Testis (tissue), 3 donors: ENCODE data around the gene UBAC1. TPM values are rescaled to one million over a fixed set of nuclear protein-coding genes. Genes with fewer than 3 reads are reported as not detected.

Experiments used
- DNase-seq: peaks from one replicate; pipeline ENCODE4 v3.0.0-alpha.2; 2019
- H3K27ac ChIP-seq, 2 donors: fragments of 200-600 bp; sonication (generic); one replicate each; pipeline ENCODE4 v1.5.1; 2019
- H3K27me3 ChIP-seq: fragments of 200-600 bp; sonication (generic); one replicate; pipeline ENCODE4 v1.5.1; 2019
- H3K36me3 ChIP-seq: fragments of 200-600 bp; sonication (generic); one replicate; pipeline ENCODE4 v1.5.1; 2017; ENCODE audit warnings: low read depth; ENCODE audit errors: missing control alignments
- H3K4me1 ChIP-seq: fragments of 200-600 bp; sonication (generic); one replicate; pipeline ENCODE4 v1.5.1; 2019
- H3K4me3 ChIP-seq, 2 donors: fragments of 200-600 bp; sonication (generic); one replicate each; pipeline ENCODE4 v1.5.1; 2017 to 2019
- H3K9me3 ChIP-seq: fragments of 200-600 bp; sonication (generic); one replicate; pipeline ENCODE4 v1.5.1; 2017
- CTCF ChIP-seq, 3 experiments: fragments of 450-650 bp in 2 of 3; fragments of 200-600 bp in 1 of 3; sonication (generic) in 1 of 3; IDR thresholded peaks; one replicate each; pipeline ENCODE4 v1.5.1; 2016 to 2019; ENCODE audit warnings: antibody characterized with exemption in 3 of 3, mild to moderate bottlenecking in 2 of 3, moderate library complexity in 1 of 3
- POLR2A ChIP-seq: fragments of 450-650 bp; IDR thresholded peaks from one replicate; pipeline ENCODE4 v1.6.1; 2017; ENCODE audit warnings: antibody characterized with exemption, mild to moderate bottlenecking, moderate library complexity
- WGBS, 2 donors: methylation state at CpG; one replicate each; pipeline ENCODE4 v1.1.5; 2018; 5-methylcytosine and 5-hydroxymethylcytosine counted together
- intact Hi-C: fragments of 100-400 bp; cut with DNase I; formaldehyde crosslinking; loops from one replicate; pipeline ENCODE4 v1.15.1; 2023; ENCODE audit warnings: low total_unique reads
- polyA plus RNA-seq: library from polyadenylated mRNA; stranded (reverse); fragments of 350-450 nt; fragmentation: Illumina TruSeq; extraction: RNeasy Lipid Tissue Mini Kit (QIAGEN cat#74804); gene quantifications from one replicate; pipeline ENCODE4 v1.2.3, GENCODE V29; 2014; ENCODE audit warnings: low read depth, low replicate concordance; ENCODE audit not compliant: insufficient read depth
- total RNA-seq, 2 donors: library from RNA; depleted of rRNA; stranded (reverse); fragments of >200 nt; gene quantifications; one replicate each; pipeline ENCODE4 v1.2.3, GENCODE V29; 2016

Gene UBAC1
- total and polyA plus RNA-seq, 3 donors from 2014 or later: 82.2 to 99.5 (median 92.5) TPM

GRCh38 chr9:135939351-135940265 is 21.6 kb downstream of the UBAC1 start:
- DNase-seq: no peak

DNA sequence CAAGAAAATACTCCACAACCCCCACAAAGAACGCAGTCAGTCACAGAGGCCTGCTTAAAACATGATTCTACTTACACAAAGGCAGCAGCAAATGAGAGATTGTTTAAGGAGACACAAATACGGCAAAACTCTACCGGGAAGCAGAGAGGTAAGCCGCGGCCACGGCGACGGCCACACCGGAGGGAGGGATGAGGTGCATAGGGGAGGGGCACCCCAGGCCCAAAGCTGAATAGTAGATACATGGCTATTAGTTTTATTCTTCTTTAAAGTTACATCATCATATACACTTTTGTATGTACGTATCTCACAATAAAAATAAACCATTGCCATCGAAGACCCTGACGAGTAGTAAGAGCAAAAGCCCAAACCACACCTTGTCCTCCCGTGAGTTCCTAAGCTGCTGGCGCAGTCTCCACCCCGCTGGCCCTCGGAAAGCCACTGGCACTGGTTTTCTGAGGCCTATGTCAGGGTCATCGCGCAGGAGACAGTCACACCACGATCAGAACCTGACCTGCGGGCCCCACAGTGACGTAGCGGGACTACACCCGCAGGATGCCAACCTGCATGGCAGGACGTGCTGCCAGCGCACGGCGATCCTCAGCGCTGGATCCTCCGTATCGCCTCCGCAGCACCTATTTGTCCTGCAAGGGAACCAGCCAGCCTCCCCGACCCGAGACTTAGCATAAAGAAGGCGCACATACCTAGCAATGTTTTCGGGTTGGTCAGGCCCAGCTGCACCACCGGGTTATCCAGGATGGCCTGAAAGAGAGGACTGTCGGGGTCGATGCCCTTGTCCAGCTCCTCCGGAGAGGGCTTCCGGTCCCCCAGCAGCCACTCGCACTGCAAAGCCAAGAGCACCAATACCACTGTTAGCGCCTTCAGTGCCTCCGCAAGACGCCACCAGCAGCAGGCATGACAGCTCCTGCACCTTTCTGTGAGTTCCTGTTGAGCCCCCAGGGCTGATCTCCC is 23.4 kb downstream of the UBAC1 start:
- DNase-seq: no peak
- no peak overlapping the region for H3K4me3 ChIP-seq
- H3K36me3 ChIP-seq: no peaks in the 10 kb centered on the region
- H3K27ac ChIP-seq: no peak overlapping the region
- intact Hi-C loops: no loop called here
- no peaks in the 10 kb centered on the region for H3K9me3 ChIP-seq
- no peaks in the 10 kb centered on the region for H3K27me3 ChIP-seq
- 93 to 96% methylated on average over 36 to 44 of the region's 44 CpGs for WGBS, 2 donors
- TF ChIP-seq CTCF (IDR thresholded peaks at IDR 0.05) (no peak), POLR2A (no peak)
- H3K4me1 ChIP-seq: no peaks in the 10 kb centered on the region

More at GRCh38 chr9:135939351-135940265, 21.6 kb downstream of the UBAC1 start:
- H3K36me3 ChIP-seq: no peaks in the 10 kb centered on the region
- no peak overlapping the region for H3K4me3 ChIP-seq
- intact Hi-C loops: no loop called here
- 94 to 95% methylated on average over 28 to 33 of the region's 33 CpGs for WGBS, 2 donors
- no peak overlapping the region for H3K27ac ChIP-seq
- no peak for TF ChIP-seq POLR2A
- TF ChIP-seq CTCF (IDR thresholded peaks at IDR 0.05): no peak
- H3K27me3 ChIP-seq: no peaks in the 10 kb centered on the region
- H3K9me3 ChIP-seq: no peaks in the 10 kb centered on the region
- no peaks in the 10 kb centered on the region for H3K4me1 ChIP-seq

GRCh38 chr9:135933114-135933513 is 28.1 kb downstream of the UBAC1 start:
- Histone ChIP-seq H3K36me3 (no peaks in the 10 kb centered on the region), H3K4me1 (no peaks in the 10 kb centered on the region), H3K9me3 (no peaks in the 10 kb centered on the region), H3K27ac (no peak overlapping the region), H3K4me3 (no peak overlapping the region), H3K27me3 (no peaks in the 10 kb centered on the region)
- intact Hi-C loops: no loop called here
- no peak for DNase-seq
- WGBS, 2 donors: 86 to 91% methylated on average over 10 to 13 of the region's 13 CpGs
- TF ChIP-seq POLR2A (no peak), CTCF (IDR thresholded peaks at IDR 0.05) (no peak)

- no peaks in the 10 kb centered on the region for H3K4me1 ChIP-seq
- H3K9me3 ChIP-seq: no peaks in the 10 kb centered on the region
- TF ChIP-seq CTCF (IDR thresholded peaks at IDR 0.05) (no peak), POLR2A (no peak)
- no peaks in the 10 kb centered on the region for H3K36me3 ChIP-seq
- WGBS, 2 donors: 96 to 97% methylated on average over 18 of the region's 18 CpGs
- no peak overlapping the region for H3K27ac ChIP-seq
- H3K4me3 ChIP-seq: no peak overlapping the region
- intact Hi-C loops: no loop called here
- no peaks in the 10 kb centered on the region for H3K27me3 ChIP-seq
- DNase-seq: no peak
Measured at GRCh38 chr9:135932656-135933055, 28.5 kb downstream of the UBAC1 start.
